Lung (tissue), 12 donors: ENCODE measurements around the gene TNFRSF8. TPM values are rescaled to one million over a fixed set of nuclear protein-coding genes. Genes with fewer than 3 reads are reported as not detected.

ENCODE experiments used
- ATAC-seq: fragments of 200-7000 bp; cut with Tn5 transposase; one replicate; pipeline ENCODE4 v1.9.1; 2020; ENCODE audit warnings: moderate number of reproducible peaks; ENCODE audit not compliant: insufficient read depth, low FRiP score
- DNase-seq, 3 donors: peaks; one replicate each; pipeline ENCODE4 v3.0.0-alpha.2; 2013 to 2017
- H3K27ac ChIP-seq, 2 donors: one replicate each; pipeline ENCODE4 v1.5.1; 2013; ENCODE audit warnings: mild to moderate bottlenecking in 2 of 2, moderate library complexity in 2 of 2, control low read depth in 1 of 2, inconsistent platforms in 1 of 2, low read depth in 1 of 2, low read length in 1 of 2
- H3K27me3 ChIP-seq, 3 donors: one replicate each; pipeline ENCODE4 v1.5.1; 2013; ENCODE audit warnings: low read length in 2 of 3; ENCODE audit not compliant: control insufficient read depth in 3 of 3, insufficient read depth in 3 of 3
- H3K36me3 ChIP-seq, 4 donors: one replicate each; pipeline ENCODE4 v1.5.1; 2013; ENCODE audit warnings: low read length in 4 of 4, mild to moderate bottlenecking in 1 of 4, moderate library complexity in 1 of 4; ENCODE audit not compliant: control insufficient read depth in 4 of 4, insufficient read depth in 4 of 4
- H3K4me1 ChIP-seq, 5 donors: one replicate each; pipeline ENCODE4 v1.5.1; 2013; ENCODE audit warnings: low read length in 5 of 5, mild to moderate bottlenecking in 2 of 5, moderate library complexity in 1 of 5; ENCODE audit not compliant: control insufficient read depth in 5 of 5, insufficient read depth in 5 of 5
- H3K4me3 ChIP-seq: one replicate; pipeline ENCODE4 v1.5.1; 2013; ENCODE audit warnings: mild to moderate bottlenecking, control low read depth, moderate library complexity
- H3K9ac ChIP-seq, 2 donors: one replicate each; pipeline ENCODE4 v1.5.1; 2013; ENCODE audit warnings: low read length in 2 of 2, control low read depth in 1 of 2; ENCODE audit not compliant: insufficient read depth in 1 of 2
- H3K9me3 ChIP-seq, 4 donors: one replicate each; pipeline ENCODE4 v1.5.1; 2013; ENCODE audit warnings: low read length in 3 of 4, mild to moderate bottlenecking in 1 of 4, moderate library complexity in 1 of 4; ENCODE audit not compliant: control insufficient read depth in 4 of 4, insufficient read depth in 3 of 4
- CTCF ChIP-seq: IDR thresholded peaks from 2 replicates; pipeline ENCODE4 v1.5.1; 2012; ENCODE audit warnings: mild to moderate bottlenecking; ENCODE audit errors: control extremely low read depth, extremely low read depth
- WGBS, 2 donors: extraction: QIAGEN DNeasy Blood & Tissue Kit; methylation state at CpG; one replicate each; pipeline ENCODE4 v1.1.7; 2013; 5-methylcytosine and 5-hydroxymethylcytosine counted together
- polyA plus RNA-seq, 2 donors: library from polyadenylated mRNA; stranded (reverse); fragments of 200-250 nt; gene quantifications; one replicate each; pipeline ENCODE4 v1.2.1, GENCODE V29; 2013
- total RNA-seq, 2 donors: library from RNA; depleted of rRNA in 1 of 2; stranded (reverse); fragments of >200 nt in 1 of 2; gene quantifications; one replicate each; pipeline ENCODE4 v1.2.1, GENCODE V29; 2014 to 2021
- donor health status: control.
- donor health status: control.
- donor health status: Bipolar disorder and iron deficiency.
- donor health status: healthy.
- donor health status: DM: yes; HTN: yes; CAD: no.

TNFRSF8 gene
- total and polyA plus RNA-seq, 4 donors, result 1.6 to 5.3 (median 2.1) TPM

GRCh38 chr1:12125422-12126355 is 62.6 kb downstream of the TNFRSF8 start:
- ATAC-seq, result no peak
- 64 to 67% methylated on average over 22 to 24 of the region's 24 CpGs for WGBS, 2 donors
- Histone ChIP-seq H3K4me3 (no peak overlapping the region), H3K27me3 (no peaks in the 10 kb centered on the region), H3K9ac (no peak overlapping the region), H3K4me1 (peaks cover 0 to 8% (median 4%) of the 10 kb centered on the region in 5 donors), H3K27ac (peak overlapping the region in 1 of 2 donors; percentile 46), H3K9me3 (no peaks in the 10 kb centered on the region), H3K36me3 (no peaks in the 10 kb centered on the region)
- DNase-seq, result no peak
- TF ChIP-seq CTCF, result no peak

- WGBS, 2 donors, result 86 to 90% methylated on average over 9 of the region's 9 CpGs
- Histone ChIP-seq H3K27ac (no peak overlapping the region), H3K4me1 (peaks cover 0 to 8% (median 4%) of the 10 kb centered on the region in 5 donors), H3K27me3 (no peaks in the 10 kb centered on the region), H3K36me3 (no peaks in the 10 kb centered on the region), H3K4me3 (no peak overlapping the region), H3K9ac (no peak overlapping the region), H3K9me3 (no peaks in the 10 kb centered on the region)
- ATAC-seq (no peak), DNase-seq (no peak)
- TF ChIP-seq CTCF, result no peak
Measured at GRCh38 chr1:12126781-12127180, 63.7 kb downstream of the TNFRSF8 start.

- Histone ChIP-seq H3K9me3 (no peaks in the 10 kb centered on the region), H3K4me3 (no peak overlapping the region), H3K4me1 (peaks cover 0 to 8% (median 4%) of the 10 kb centered on the region in 5 donors), H3K27me3 (no peaks in the 10 kb centered on the region), H3K27ac (no peak overlapping the region), H3K9ac (no peak overlapping the region), H3K36me3 (no peaks in the 10 kb centered on the region)
- 91 to 92% methylated on average over 10 of the region's 10 CpGs for WGBS, 2 donors
- DNase-seq (no peak), ATAC-seq (no peak)
- TF ChIP-seq CTCF, result no peak
Measured at GRCh38 chr1:12127206-12127810, 64.2 kb downstream of the TNFRSF8 start.
